NOMO-1 treated with dmso at 0.1 percent for 144 hours (cell line): ENCODE results near the gene RNF169.
"Not testable (repeated sequence)": the region's sequence is repeated elsewhere in the genome, so short reads cannot be mapped to it uniquely, and the experiment has no call there.

ENCODE experiments used
- DNase-seq: peaks from one replicate; lab custom pipeline; 2025; ENCODE audit not compliant: unreplicated experiment; lab: John Stamatoyannopoulos, UW

RNF169 gene

DNA sequence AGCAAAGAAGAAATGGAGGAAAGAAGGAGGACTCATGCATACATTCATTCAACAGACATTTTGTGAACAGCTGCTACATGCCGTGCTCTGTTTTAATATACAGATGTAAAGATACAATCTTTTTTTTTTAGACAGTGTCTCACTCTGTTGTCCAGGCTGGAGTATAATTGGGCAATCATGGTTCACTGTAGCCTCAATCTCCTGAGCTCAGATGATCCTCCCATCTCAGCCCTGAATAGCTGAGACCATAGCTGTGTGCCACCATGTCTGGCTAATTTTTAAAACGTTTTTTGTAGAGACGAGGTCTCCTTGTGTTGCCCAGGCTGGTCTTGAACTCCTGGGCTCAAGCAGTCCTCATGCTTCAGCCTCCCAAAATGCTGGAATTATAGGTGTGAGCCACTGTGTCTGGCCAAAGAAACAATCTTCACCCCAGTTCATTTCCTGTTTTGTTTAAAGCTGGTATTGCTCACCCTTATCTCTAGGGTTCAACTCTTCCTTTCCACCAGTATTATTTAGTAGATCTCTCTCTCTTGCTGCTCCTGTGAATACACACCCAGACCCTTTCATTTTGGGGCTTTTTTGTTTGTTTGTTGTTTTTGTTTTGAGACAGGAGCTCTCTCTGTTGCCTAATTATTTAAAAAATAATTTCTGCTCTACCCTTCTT is 69.8 kb downstream of the RNF169 start:
- DNase-seq, result no peak

DNA sequence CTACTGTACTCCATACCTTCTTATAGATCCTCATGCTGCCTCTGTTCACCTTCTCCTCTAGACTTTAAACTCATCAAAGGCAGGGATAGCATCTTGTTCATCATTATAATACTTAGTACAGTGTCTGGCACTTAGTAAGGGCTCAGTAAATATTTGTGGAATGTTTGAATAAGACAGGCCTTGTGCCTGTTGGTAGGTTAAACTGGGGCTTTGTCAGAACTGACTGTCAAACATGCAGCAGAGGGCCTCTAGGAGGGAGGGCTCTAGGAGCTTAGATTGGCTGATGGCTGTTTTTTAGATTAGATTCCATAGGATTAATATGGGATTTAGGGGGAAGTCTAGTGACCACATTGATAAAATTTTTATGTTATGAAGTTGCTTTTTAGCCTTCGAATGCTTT is 70.8 kb downstream of the RNF169 start:
- DNase-seq, result no peak

DNA sequence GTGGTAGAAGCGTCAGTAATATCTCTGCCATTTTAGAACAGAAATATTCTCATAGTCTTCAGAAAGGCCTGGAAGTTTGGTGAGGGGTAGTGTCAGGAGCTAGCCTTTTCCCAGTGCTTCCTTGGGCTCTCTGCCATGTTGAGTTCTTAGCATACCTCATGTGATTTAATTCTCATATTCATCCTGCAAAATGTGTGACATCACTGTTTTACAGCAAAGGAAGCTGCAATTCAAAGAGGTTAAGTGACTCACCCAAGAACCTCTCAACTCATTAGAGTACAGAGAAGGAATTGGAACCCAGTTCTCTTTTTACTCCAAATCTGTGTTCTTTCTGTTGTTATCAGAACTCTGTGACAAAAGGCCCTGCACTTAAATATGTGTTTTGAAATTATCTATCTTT is 72.1 kb downstream of the RNF169 start:
- no peak for DNase-seq

DNA sequence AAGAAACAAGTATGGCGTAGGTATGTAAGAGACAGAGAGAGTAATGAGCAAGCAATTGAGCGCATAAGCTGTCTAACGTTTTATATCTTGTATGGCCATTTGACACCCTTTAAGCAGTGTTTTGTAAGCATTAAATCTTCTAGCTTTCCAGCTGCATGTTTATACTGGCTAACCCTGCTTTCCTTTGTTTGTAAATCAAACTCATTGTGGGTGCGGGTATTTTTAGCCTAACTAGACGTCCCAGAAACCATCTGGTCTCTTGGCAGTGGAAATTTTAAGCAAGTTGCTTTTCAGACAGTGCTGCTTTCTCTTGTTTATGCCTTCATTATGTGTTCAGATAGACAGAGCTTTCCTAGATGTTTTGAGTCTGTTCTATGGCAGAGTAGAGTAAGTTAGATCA is 73.5 kb downstream of the RNF169 start:
- DNase-seq, result no peak

DNA sequence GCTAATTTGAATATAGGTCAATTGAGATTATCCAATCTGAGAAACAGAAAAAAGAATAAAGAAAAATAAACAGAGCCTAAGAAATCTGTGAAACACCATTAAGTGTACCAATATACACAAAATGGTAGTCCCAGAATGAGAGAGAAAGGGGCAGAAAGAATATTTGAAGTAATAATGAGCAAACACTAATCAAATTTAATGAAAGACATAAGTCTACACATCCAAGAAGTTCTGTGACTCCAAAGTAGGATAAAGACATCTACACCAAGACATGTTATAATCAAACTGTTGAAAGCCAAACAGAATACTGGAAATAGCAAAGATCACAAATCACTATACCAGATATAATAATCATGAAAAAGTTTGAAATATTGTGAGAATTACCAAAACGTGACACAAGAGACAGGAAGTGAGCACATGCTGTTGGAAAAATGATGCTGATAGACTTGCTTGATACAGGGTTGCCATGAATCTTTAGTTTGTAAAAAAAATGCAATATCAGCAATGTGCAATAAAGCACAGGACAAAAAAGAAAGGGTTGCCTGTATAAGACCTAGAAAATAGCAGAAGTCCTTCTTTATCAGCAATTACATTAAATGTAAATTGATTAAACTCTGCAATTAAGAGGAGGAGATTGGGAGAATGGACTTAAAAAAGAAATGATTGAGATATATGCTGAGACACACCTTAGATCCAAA is 75.8 kb downstream of the RNF169 start:
- DNase-seq, result no peak

DNA sequence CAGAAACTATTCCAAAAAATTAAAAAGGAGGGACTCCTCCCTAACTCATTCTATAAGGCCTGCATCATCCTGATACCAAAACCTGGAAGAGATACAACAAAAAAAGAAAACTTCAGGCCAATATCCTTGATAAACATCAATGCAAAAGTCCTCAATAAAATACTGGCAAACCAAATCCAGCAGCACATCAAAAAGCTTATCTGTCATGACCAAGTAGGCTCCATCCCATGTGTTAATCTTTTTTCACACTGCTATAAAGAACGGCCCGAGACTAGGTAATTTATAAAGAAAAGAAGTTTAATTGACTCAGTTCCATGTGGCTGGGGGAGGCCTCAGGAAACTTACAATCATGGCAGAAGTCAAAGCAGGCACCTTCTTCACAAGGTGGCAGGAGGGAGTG is 76.9 kb downstream of the RNF169 start:
- not testable (repeated sequence) for DNase-seq

DNA sequence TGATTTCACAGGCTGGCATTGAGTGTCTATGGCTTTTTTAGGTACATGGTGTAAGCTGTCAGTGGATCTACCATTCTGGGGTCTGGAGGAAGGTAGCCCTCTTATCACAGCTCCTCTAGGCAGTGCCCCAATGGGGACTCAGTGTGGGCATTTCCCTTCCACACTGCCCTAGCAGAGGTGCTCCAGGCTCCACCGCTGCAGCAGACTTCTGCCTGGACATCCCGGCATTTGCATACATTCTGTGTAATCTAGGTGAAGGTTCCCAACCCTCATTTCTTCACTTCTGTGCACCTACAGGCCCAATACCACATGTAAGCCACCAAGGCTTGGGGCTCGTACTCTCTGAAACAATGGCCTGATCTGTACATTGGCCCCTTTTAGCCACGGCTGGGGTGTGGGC is 78.3 kb downstream of the RNF169 start:
- DNase-seq, result no peak

DNA sequence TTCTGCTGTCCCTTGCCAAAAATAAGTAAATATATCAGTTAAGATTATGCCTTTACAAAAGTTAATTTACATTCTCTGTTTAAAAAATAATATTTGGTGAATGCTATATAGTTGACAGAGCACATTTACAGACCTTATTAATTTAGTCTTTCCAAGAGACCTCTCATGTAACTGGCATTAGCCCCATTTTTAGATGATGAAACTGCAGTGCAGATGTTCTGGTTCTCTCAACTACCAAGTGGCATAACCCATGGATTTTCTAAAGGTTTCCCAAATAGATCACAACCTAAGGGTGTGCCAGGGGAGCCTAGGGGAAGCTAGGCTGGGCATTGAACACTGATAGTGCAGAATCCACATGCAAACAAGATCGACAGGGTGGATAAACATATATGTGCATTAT is 88.5 kb downstream of the RNF169 start:
- no peak for DNase-seq

DNA sequence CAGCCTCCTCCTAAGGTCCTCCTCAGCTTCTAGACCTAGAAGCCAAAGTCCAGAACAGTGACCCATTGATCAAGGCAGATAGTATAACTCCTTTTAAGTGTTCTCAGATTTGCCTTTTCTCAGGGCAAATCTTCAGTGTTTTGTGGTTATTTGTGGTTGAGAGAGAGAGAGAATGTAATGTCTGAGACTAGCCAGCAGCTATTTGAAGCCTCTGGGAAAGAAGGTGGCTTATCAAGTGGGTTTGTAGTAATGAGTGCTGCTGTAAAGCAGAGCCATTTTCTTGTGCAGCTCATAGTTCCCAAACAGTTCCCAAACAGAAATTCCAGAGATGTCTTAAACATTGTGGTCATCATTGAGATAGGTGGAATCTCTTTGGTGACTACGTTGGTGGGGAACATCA is 89.5 kb downstream of the RNF169 start:
- DNase-seq, result no peak

DNA sequence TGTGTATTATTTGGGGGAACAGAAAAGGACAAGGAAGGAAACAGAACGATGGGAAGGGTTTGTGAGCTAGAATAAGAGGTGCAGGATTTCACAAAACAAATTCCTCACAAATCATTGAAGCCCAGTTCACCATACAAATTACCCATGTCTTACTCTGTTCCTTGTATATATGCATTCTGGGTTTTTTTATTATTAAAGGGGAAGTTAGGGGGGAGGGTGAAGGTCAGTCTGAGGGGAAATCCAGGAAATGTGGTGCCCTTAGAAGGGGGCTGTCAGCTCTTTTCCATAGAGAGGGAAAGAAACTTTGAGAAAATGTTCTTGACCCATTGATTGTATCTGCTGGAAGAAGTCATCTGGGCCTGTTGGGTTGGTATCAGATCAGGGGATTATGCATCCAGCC is 90.8 kb downstream of the RNF169 start:
- no peak for DNase-seq

DNA sequence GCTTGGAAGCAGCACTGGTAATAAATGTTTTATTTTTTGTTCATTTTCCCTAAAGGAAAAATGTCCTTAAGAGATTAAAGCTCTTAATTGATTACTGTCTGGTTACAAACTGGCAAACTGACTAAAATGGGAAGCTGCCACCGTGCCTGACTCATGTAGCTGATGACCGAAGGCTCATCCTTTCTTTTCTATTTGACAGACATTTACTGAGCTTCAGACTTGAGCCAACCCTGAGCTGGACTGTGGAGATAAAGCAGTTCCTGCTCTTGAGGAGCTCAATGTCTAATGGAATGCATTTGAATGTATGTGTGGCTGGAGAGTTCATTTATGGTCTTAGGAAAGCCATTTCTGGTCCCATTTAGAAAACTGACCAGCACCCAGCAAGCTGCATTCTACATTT is 91.3 kb downstream of the RNF169 start:
- DNase-seq, result no peak

DNA sequence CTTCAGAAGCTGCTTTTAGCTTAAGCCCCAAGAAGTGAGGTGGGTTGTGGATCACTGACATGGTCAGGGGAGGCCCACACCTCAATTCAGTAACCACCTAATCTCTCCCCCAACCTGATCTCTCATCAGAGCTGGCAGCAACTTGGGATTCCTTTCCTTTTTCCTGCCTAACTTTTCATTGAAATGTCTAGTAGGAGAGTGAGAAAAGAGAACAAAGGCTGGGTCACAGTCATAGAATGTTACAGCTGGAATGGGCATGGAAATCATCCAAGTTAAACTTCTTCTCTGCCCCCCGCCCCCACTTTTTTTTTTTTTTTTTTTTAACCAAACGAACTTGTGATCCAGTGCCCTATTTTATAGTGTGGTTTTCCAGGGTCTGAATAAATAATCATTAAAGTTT is 91.8 kb downstream of the RNF169 start:
- DNase-seq, result no peak

DNA sequence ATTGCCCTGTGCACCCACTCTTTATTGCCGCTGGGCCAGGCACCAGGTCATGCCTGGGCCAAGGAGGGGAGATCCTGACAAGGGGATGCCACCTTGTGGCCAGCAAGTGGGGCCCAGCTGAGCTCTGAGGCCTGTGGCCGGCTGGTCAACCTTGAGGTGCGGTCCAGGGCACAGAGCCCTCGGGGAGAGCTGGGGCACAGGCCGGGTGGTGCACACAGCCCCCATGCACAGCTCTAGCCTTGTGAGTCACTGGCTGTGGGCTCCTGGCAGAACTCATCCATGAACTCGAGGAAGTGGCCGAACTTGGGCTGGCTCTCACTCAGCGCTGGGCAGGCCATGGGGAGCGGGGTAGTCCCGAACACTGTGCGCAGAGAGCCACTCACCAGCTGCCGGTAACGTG is 94.3 kb downstream of the RNF169 start:
- no peak for DNase-seq

DNA sequence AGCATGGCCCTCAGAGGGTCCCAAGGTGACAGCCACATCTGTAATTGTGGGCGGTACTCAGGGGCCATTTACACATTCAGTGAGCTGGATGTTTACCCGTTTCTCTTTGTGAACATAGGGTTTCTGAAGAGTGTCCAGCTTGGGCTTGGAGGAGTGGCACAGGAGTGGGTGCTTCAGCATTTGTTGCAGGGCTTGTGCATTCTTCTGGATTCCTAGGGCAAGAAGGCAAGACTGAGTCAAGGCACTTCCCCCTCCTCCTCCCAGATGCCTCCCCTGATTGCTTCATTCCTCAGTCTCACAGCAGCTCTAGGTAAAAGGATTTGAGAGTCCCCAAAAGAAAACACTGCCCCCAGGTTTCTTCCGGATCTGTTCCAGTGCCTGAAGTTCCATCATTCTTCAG is 95.4 kb downstream of the RNF169 start:
- no peak for DNase-seq

DNA sequence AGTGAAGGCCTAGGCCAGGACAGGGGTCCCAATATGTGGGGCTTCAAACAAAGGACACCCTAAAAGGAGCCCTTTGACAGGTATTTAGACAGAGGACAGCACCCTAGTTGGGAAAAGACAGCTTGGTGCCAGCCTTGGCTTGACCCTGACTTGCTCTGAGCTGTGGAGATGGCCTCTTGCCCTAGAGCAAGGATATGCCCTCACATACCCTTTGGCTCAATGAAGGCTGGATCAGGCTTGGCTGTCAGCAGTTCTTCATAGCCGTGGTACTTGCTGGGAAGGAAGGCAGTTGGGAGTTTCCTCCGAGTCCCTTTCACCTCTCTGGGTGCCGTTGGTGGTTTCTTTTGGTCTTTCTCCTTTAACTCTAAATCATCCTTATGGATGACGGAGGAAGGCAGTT is 96.2 kb downstream of the RNF169 start:
- no peak for DNase-seq

DNA sequence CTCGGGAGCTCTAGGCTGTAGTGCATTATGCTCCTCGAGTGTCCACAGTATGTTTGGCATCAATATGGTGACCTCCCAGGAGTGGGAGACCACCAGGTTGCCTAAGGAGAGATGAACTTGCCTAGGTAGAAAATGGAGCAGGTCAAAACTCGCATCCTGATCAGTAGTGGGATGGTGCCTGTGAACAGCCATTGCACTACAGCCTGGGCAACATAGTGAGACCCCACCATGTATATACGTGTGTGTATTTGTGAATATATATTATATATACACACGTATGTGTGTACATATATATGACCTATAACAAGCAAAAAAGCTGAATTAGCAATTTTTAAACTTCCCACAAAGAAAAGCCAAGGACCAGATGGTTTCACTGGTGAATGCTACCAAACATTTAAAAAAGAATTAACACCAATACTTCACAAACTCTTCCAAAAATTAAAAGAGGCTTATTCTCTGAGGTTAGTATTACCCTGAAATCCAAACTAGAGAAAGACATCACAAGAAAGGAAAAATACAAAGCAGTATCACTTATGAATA is 97.4 kb downstream of the RNF169 start:
- no peak for DNase-seq

DNA sequence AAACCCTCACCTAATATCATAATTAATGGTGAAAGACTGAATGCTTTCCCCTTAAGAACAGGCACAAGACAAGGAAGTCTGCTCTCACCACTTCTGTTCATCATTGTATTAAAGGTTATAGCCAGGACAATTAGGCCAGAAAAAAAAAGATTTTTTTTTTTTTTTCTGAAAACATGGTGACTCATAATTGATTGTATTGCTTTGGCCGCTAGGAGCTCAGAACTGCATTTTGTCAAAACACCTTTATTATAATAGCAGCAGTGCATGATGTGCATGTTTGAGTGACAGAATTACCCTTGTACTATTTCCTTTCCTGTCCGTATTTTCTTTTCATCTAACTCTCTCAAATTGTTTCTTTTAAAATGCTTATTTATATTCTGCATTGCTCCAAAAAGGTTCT is 98.1 kb downstream of the RNF169 start:
- no peak for DNase-seq

DNA sequence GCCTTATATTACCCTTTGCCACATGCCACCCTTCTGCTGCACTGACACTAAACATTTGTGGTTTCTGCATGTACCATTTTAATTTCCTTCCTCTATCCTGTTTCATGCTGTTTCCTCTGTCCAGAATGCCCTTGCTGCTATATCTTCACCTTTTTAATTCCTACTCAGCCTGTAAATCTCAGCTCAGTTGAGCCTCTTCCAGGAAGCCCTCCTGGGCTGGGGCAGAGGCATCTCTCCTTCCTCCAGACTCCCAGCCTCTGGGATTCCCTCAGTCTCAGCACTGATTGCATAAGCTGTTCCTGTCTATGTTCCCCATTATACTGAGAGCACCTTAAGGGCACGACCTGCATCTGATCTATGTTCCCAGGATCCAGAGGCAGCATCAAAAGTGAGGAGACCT is 98.7 kb downstream of the RNF169 start:
- DNase-seq, result no peak

DNA sequence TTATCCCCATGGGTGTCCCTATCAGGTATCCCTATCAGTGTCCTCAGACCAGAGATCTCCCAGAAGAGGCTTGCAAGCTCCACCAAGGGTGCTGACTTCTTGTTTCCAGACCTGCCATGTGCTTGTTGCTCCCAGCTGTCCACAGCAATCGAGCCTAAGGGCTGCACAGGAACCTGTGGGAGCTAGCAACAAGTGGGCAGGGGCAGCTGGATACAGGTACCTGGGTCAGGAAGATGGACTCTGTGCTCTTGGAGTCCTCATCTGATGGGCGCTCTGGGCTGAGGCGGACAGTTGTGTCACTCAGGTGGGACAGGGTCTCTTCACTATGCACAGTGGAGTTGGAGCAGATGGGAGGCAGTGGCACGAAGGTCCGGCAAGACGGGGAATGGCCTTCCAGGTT is 99.2 kb downstream of the RNF169 start:
- no peak for DNase-seq

DNA sequence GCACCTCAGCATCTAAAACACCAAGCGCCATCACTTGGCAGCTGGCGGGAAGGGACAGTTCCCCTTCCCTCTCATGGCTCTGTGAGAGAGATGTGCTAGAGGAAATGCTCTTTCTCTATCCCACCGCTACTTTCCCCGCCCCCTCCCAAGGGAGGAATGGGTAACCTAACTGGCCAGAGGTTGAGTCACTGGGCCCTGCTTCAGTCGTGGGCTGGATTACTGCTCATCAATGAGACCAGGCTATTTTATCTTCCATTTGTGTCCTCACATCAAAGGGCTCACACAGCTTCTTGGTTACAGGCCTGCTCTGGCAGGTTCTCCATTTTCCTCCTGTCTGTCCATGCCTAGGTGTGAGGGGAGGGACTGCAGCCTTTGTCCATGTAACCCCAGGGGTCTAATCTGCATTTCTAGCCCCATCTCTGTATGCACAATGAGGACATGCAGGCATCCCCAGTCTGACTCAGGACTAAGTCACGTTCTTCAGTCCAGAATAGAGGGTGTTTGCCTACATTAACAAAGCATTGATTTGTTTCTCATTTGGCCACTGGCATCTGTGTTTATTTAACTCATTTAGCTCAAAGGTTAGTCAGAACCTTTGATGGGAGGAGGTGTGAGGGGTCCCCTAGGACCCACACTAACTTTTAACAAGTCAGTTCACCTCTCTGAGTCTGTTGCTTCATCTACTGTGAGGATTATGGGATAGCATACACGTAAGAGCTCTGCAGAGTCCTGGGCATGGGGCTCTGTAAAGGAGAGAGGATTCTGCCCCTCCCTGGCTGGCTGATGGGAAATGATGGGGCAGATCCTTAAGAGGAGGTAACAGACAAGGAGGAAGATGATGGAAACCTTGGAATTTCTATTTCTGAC is 101.1 kb downstream of the RNF169 start:
- DNase-seq, result no peak

DNA sequence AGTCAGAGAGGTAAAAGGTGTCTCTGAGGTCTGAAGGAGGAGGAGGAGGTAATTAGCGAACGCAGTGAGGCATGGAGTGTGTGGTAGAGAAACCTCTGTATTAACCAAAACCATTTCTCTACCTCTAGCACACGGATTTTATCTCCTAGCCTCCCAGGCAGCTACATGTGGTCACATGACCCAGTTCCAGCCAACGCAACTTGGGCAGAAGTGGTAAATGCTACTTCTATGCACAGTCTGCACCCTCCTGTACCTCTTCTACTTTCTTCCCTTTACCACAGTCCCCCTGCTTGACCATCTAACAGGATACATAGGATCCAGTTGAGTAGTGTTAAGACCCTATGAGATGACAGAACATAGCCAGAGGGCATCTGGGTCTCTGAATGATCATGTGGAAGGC is 104.6 kb downstream of the RNF169 start:
- DNase-seq, result no peak

DNA sequence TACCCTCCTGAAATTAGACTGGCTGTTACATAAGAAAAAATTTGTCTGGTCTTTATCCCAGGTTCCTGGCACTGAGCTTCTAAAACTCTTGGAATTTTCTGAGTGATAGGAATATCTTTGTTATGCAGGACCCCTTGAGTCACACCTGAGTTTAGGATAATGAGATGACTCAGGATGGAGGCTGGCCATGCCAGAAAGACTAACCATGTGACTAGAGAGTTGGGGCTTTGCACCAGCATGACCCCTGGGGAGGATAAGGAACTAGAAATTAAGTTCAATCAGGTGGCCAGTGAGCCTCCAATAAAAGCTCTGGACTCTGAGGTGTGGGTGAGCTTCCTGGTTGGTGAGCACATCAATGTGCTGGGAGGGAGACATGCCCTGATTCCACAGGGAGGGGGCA is 112.1 kb downstream of the RNF169 start:
- no peak for DNase-seq
